CD8-positive, alpha-beta memory T cell (primary cell): Measurements from ENCODE around the gene CCDC195. TPM values are rescaled to one million over a fixed set of nuclear protein-coding genes. Genes with fewer than 3 reads are reported as not detected.

Experiments
- CTCF ChIA-PET: fragments of 350-600 bp; sonication (Branson Sonifier 250); formaldehyde crosslinking; loops from one replicate; lab custom pipeline; 2021; ENCODE audit warnings: antibody characterized with exemption; lab: Charles Lee
- POLR2A ChIA-PET: fragments of 350-600 bp; sonication (Branson Sonifier 250); formaldehyde crosslinking; loops from one replicate; lab custom pipeline; 2021; ENCODE audit warnings: antibody characterized with exemption; lab: Charles Lee
- DNase-seq, 5 donors: peaks; one replicate each; pipeline versions ENCODE4 v3.0.0 to v3.0.0-alpha.2; 2020 to 2022; ENCODE audit warnings: mixed read lengths in 1 of 5
- H3K27ac ChIP-seq: one replicate; pipeline ENCODE4 v1.7.0; 2013; ENCODE audit warnings: low read depth, mild to moderate bottlenecking, low read length, moderate library complexity
- H3K27me3 ChIP-seq: 2 replicates; pipeline ENCODE4 v1.7.0; 2013; ENCODE audit warnings: low read length, mild to moderate bottlenecking; ENCODE audit not compliant: insufficient read depth, poor library complexity, severe bottlenecking
- H3K36me3 ChIP-seq: 2 replicates; pipeline ENCODE4 v1.7.0; 2013; ENCODE audit warnings: mild to moderate bottlenecking, low read length, moderate library complexity; ENCODE audit not compliant: insufficient read depth
- H3K4me1 ChIP-seq: 2 replicates; pipeline ENCODE4 v1.7.0; 2013; ENCODE audit warnings: mild to moderate bottlenecking, low read length, moderate library complexity; ENCODE audit not compliant: insufficient read depth
- H3K4me3 ChIP-seq: 2 replicates; pipeline ENCODE4 v1.7.0; 2013; ENCODE audit warnings: mild to moderate bottlenecking, low read length
- H3K9me3 ChIP-seq: 2 replicates; pipeline ENCODE4 v1.7.0; 2013; ENCODE audit warnings: mild to moderate bottlenecking, low read length
- H3K27ac Mint-ChIP-seq, 8 donors: one replicate each; pipeline ENCODE4 v1.8.0; 2020 to 2021; ENCODE audit warnings: mixed read lengths in 8 of 8, mild to moderate bottlenecking in 6 of 8, inconsistent platforms in 3 of 8, moderate library complexity in 3 of 8
- H3K27me3 Mint-ChIP-seq, 2 donors: one replicate each; pipeline ENCODE4 v1.8.0; 2020 to 2021; ENCODE audit warnings: mixed read lengths in 2 of 2, mild to moderate bottlenecking in 1 of 2, moderate library complexity in 1 of 2
- H3K36me3 Mint-ChIP-seq, 3 donors: one replicate each; pipeline ENCODE4 v1.8.0; 2020 to 2021; ENCODE audit warnings: mixed read lengths in 3 of 3, inconsistent platforms in 1 of 3, mild to moderate bottlenecking in 1 of 3
- H3K4me1 Mint-ChIP-seq, 3 donors: one replicate each; pipeline ENCODE4 v1.8.0; 2020 to 2021; ENCODE audit warnings: mixed read lengths in 3 of 3, inconsistent platforms in 1 of 3, mild to moderate bottlenecking in 1 of 3
- H3K4me3 Mint-ChIP-seq, 7 donors: one replicate each; pipeline ENCODE4 v1.8.0; 2020 to 2021; ENCODE audit warnings: mixed read lengths in 7 of 7, mild to moderate bottlenecking in 6 of 7, moderate library complexity in 4 of 7, inconsistent platforms in 2 of 7
- H3K9me3 Mint-ChIP-seq, 5 donors: one replicate each; pipeline ENCODE4 v1.8.0; 2020 to 2022; ENCODE audit warnings: mixed read lengths in 5 of 5, mild to moderate bottlenecking in 3 of 5, moderate library complexity in 2 of 5, inconsistent platforms in 1 of 5
- polyA plus RNA-seq: library from polyadenylated mRNA; unstranded; fragments of 300-500 nt; fragmentation: Illumina TruSeq; gene quantifications from one replicate; pipeline ENCODE4 v1.2.3, GENCODE V29; 2021
- total RNA-seq, 2 experiments: library from RNA; stranded (reverse); gene quantifications; one replicate each; pipeline ENCODE4 v1.2.3, GENCODE V29; 2021

The CCDC195 gene
- total and polyA plus RNA-seq, 3 experiments from 2014 or later: not detected

DNA sequence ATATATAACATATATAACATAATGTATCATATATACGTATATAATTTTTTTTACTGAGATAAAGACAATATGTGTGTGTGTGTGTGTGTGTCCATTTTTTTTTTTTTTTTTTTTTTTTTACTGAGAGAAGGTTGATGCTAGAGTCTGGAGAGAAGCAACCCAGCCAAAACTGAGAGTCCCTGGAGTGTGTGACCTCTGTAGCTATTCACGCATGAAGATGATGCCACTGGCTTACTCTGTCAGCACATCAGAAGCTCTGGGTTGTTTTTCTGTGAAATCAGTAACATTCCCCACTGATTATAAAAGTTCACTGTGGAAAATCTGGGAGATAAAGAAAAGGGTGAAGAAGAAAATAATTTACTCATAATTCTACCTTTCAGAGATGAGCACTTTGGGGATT, 27.2 kb downstream of the CCDC195 start:
- ChIA-PET CTCF (no interaction called here), POLR2A (no interaction called here)
- Histone ChIP-seq H3K27me3 (no peaks in the 10 kb centered on the region), H3K27ac (no peak overlapping the region), H3K9me3 (no peaks in the 10 kb centered on the region), H3K36me3 (no peaks in the 10 kb centered on the region), H3K4me3 (no peak overlapping the region), H3K4me1 (no peaks in the 10 kb centered on the region)
- no peak overlapping the region for H3K4me3 Mint-ChIP-seq
- peaks cover 15 to 27% of the 10 kb centered on the region in 2 donors for H3K27me3 Mint-ChIP-seq
- no peaks in the 10 kb centered on the region for H3K36me3 Mint-ChIP-seq
- H3K9me3 Mint-ChIP-seq: no peaks in the 10 kb centered on the region
- no peak for DNase-seq
- H3K27ac Mint-ChIP-seq: no peak overlapping the region
- H3K4me1 Mint-ChIP-seq: no peaks in the 10 kb centered on the region

DNA sequence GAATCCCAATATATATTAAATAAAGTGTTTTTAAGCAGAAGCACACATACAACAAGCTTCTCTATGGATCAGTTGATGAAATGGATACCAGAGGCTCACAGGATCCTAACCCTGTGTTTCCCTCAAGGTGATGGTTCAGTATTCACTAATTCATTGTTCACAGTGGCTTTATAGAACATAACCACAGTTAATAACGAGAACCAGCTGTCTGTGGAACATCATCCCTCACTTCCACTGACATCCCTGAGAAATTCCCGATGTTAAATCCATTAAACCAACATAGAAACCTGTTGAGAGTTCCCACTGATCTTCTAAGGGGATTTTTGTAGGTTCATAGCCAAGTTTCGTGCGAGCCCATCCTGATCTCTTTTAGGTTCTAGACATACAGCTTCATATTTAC, 29.0 kb downstream of the CCDC195 start:
- no peaks in the 10 kb centered on the region for H3K27me3 ChIP-seq
- no peaks in the 10 kb centered on the region for H3K9me3 ChIP-seq
- no peak for DNase-seq
- H3K27ac ChIP-seq: no peak overlapping the region
- H3K9me3 Mint-ChIP-seq: no peaks in the 10 kb centered on the region
- H3K4me1 ChIP-seq: no peaks in the 10 kb centered on the region
- H3K36me3 Mint-ChIP-seq: no peaks in the 10 kb centered on the region
- no peaks in the 10 kb centered on the region for H3K36me3 ChIP-seq
- POLR2A ChIA-PET: no interaction called here
- no peak overlapping the region for H3K4me3 Mint-ChIP-seq
- H3K4me1 Mint-ChIP-seq: no peaks in the 10 kb centered on the region
- H3K4me3 ChIP-seq: no peak overlapping the region
- no peak overlapping the region for H3K27ac Mint-ChIP-seq
- peaks cover 15 to 27% of the 10 kb centered on the region in 2 donors for H3K27me3 Mint-ChIP-seq
- CTCF ChIA-PET: interaction anchor here (1.3 kb wide), 1 partner anchor 9 kb away, joined by 5 read pairs; no protein-coding TSS in a partner anchor

DNA sequence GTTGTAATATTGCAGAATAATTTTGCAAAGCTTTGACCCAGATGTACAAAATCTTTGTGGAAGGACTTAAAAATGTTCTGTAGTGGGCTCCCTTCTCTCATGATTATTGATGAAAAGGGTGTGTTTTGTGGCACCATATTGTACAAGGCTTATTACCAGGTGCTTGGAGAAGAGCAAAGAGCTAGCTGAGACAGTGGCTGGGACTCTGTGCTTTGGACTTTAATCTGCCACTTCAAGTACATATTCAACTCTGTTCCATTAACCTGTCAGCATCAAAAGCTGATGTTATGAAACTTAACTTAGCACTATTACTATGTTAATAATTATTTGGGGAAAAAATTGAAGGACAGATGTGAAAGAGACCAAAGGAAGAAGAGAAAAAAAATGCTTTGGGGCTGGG, 31.0 kb downstream of the CCDC195 start:
- Mint-ChIP-seq H3K4me3 (no peak overlapping the region), H3K36me3 (no peaks in the 10 kb centered on the region), H3K27me3 (peaks cover 16 to 27% of the 10 kb centered on the region in 2 donors), H3K9me3 (no peaks in the 10 kb centered on the region), H3K27ac (no peak overlapping the region), H3K4me1 (no peaks in the 10 kb centered on the region)
- no peaks in the 10 kb centered on the region for H3K27me3 ChIP-seq
- no peak overlapping the region for H3K4me3 ChIP-seq
- no peak for DNase-seq
- no peaks in the 10 kb centered on the region for H3K9me3 ChIP-seq
- POLR2A ChIA-PET: no interaction called here
- no peak overlapping the region for H3K27ac ChIP-seq
- no peaks in the 10 kb centered on the region for H3K36me3 ChIP-seq
- no peaks in the 10 kb centered on the region for H3K4me1 ChIP-seq
- CTCF ChIA-PET: no interaction called here

DNA sequence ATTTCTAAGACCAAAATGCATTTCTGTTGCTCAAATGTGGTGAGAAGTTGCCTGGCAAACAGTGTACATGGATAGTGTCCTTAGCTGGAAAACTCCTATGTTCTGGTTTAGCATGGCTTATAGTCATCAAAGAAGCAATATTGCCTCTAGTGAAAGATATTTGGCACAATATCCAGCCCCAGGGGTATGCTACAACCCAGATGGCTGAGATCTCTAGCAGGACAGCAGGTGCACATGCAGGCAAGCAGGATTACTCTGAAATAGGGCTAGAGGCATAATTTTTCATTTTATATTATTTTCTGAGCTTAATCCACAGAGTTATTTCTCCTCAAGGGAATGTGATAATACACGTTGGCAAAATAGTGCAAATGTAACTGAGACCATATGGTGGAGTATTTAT, 34.0 kb downstream of the CCDC195 start:
- Histone ChIP-seq H3K9me3 (no peaks in the 10 kb centered on the region), H3K36me3 (no peaks in the 10 kb centered on the region), H3K4me1 (no peaks in the 10 kb centered on the region), H3K4me3 (no peak overlapping the region), H3K27ac (no peak overlapping the region), H3K27me3 (no peaks in the 10 kb centered on the region)
- peaks cover 12 to 23% of the 10 kb centered on the region in 2 donors for H3K27me3 Mint-ChIP-seq
- no peaks in the 10 kb centered on the region for H3K36me3 Mint-ChIP-seq
- ChIA-PET POLR2A (no interaction called here), CTCF (no interaction called here)
- no peak overlapping the region for H3K4me3 Mint-ChIP-seq
- no peaks in the 10 kb centered on the region for H3K4me1 Mint-ChIP-seq
- H3K27ac Mint-ChIP-seq: no peak overlapping the region
- H3K9me3 Mint-ChIP-seq: no peaks in the 10 kb centered on the region
- DNase-seq: no peak

DNA sequence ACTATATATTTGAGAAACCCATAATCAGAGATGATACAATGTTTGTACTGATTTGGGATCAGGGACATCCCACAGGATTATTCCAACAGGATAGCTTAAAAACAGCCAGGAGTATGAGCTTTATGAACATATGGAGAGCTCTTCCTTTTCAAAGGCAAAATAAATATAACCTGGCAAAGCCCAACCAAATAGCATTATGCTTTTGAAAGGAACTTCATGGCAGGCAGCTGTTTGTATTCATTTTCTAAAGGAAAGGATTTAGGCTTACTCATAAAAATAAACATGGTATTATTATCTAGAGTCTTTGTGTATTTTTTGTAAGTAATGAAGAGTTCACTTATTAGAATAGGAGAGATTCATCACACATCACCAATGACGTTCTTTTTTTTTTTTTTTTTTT, 44.4 kb downstream of the CCDC195 start:
- ChIA-PET CTCF (no interaction called here), POLR2A (no interaction called here)
- Mint-ChIP-seq H3K27me3 (peaks cover 2 to 6% of the 10 kb centered on the region in 2 donors), H3K36me3 (no peaks in the 10 kb centered on the region), H3K27ac (no peak overlapping the region), H3K4me1 (no peaks in the 10 kb centered on the region), H3K4me3 (no peak overlapping the region), H3K9me3 (no peaks in the 10 kb centered on the region)
- no peaks in the 10 kb centered on the region for H3K36me3 ChIP-seq
- H3K9me3 ChIP-seq: no peaks in the 10 kb centered on the region
- H3K27me3 ChIP-seq: no peaks in the 10 kb centered on the region
- no peak for DNase-seq
- no peak overlapping the region for H3K4me3 ChIP-seq
- no peak overlapping the region for H3K27ac ChIP-seq
- no peaks in the 10 kb centered on the region for H3K4me1 ChIP-seq

DNA sequence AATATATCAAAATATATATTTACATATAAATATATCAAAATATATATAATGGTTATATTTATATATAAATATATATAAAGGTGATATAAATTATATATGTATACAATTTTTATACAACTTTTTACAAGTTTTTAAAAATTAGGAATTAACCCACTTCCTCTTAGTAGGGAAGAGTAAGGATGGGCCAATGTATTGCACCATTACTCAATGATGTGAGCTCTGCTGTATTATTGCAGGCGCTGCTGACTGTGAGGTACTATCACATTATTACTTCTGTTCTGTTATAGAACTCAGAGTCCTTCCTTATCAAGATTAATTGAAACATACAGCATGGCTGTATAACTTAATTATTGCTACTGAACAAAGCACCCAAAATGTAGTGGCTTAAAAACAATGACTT, 46.0 kb downstream of the CCDC195 start:
- Histone ChIP-seq H3K4me1 (no peaks in the 10 kb centered on the region), H3K27me3 (no peaks in the 10 kb centered on the region), H3K9me3 (no peaks in the 10 kb centered on the region), H3K36me3 (no peaks in the 10 kb centered on the region), H3K27ac (no peak overlapping the region), H3K4me3 (no peak overlapping the region)
- CTCF ChIA-PET: no interaction called here
- Mint-ChIP-seq H3K36me3 (no peaks in the 10 kb centered on the region), H3K4me3 (no peak overlapping the region), H3K27me3 (peaks cover 2 to 6% of the 10 kb centered on the region in 2 donors), H3K4me1 (no peaks in the 10 kb centered on the region), H3K27ac (no peak overlapping the region), H3K9me3 (no peaks in the 10 kb centered on the region)
- no peak for DNase-seq
- POLR2A ChIA-PET: no interaction called here

DNA sequence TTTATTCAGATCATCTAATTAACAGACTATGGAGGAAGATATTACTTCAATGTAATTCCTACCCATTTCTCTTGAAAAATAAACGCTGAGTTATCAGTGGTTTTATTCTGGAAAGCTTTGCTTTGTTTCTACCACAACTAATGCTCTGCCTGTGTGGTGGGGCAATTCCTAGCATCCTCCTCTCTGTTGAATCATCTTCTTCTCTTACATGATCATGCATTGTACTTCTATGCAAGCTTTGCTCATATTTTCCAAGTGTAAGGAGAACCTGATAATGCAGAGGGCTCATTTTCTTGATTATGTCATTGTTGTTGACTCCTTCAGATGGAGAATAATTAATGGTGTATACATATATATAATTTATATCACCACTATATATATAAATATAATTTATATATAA, 46.7 kb downstream of the CCDC195 start:
- Histone ChIP-seq H3K27ac (no peak overlapping the region), H3K4me3 (no peak overlapping the region), H3K27me3 (no peaks in the 10 kb centered on the region), H3K4me1 (no peaks in the 10 kb centered on the region), H3K9me3 (no peaks in the 10 kb centered on the region), H3K36me3 (no peaks in the 10 kb centered on the region)
- no peak for DNase-seq
- H3K27ac Mint-ChIP-seq: no peak overlapping the region
- POLR2A ChIA-PET: no interaction called here
- CTCF ChIA-PET: no interaction called here
- H3K27me3 Mint-ChIP-seq: peaks cover 3 to 6% of the 10 kb centered on the region in 2 donors
- no peak overlapping the region for H3K4me3 Mint-ChIP-seq
- peaks cover 0 to 2% (median under 1%) of the 10 kb centered on the region in 5 donors for H3K9me3 Mint-ChIP-seq
- no peaks in the 10 kb centered on the region for H3K4me1 Mint-ChIP-seq
- H3K36me3 Mint-ChIP-seq: no peaks in the 10 kb centered on the region

DNA sequence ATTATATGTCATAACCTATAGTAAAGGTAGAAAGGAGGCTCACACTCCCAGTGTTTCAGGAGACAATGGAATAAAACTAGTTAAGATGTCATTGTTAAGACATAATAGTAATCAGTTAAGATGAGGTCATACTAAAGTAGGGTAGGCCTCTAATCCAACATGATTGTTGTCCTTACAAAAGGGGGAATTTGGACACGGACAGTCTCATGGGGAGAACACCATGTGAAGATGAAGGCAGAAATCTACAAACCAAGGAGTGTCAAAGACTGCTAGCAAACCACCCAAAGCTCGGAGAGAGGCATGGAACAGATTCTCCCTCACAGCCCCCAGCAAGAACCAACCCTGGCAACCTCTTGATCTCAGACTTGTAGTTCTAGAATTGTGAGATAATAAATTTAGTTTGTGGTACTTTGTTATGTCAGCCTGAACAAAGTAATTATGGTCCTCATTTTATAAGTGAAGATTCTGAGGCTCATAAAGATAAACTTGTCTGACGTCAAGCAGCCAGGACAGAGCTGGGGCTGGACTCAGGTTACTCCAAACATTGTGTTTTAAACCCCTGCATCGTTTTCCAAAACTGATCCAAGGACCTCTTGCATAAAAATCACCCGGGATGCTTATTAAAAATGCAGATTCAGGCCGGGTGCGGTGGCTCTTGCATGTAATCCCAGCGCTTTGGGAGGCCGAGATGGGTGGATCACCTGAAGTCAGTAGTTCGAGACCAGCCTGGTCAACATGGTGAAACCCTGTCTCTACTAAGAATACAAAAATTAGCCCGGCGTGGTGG, 47.8 kb downstream of the CCDC195 start:
- Mint-ChIP-seq H3K4me3 (no peak overlapping the region), H3K27ac (no peak overlapping the region), H3K9me3 (peaks cover 2 to 10% (median 6%) of the 10 kb centered on the region in 5 donors), H3K4me1 (no peaks in the 10 kb centered on the region), H3K36me3 (peaks cover 0 to 2% (median 1%) of the 10 kb centered on the region in 3 donors), H3K27me3 (peaks cover 2 to 4% of the 10 kb centered on the region in 2 donors)
- H3K9me3 ChIP-seq: no peaks in the 10 kb centered on the region
- ChIA-PET POLR2A (no interaction called here), CTCF (no interaction called here)
- H3K4me1 ChIP-seq: no peaks in the 10 kb centered on the region
- DNase-seq: no peak
- H3K27ac ChIP-seq: no peak overlapping the region
- no peak overlapping the region for H3K4me3 ChIP-seq
- no peaks in the 10 kb centered on the region for H3K36me3 ChIP-seq
- H3K27me3 ChIP-seq: no peaks in the 10 kb centered on the region
